A673 (cell line): ENCODE measurements around the gene CD40. TPM values are rescaled to one million over a fixed set of nuclear protein-coding genes. Genes with fewer than 3 reads are reported as not detected.
"Not testable (repeated sequence)": the region's sequence is repeated elsewhere in the genome, so short reads cannot be mapped to it uniquely, and the experiment has no call there.

Source experiments
- BruUV-seq: library from RNA; stranded (reverse); fragments of 400-500 nt; replicated peaks from 2 replicates; lab custom pipeline; 2021; lab: Mats Ljungman, UMichigan
- CTCF ChIA-PET: fragments of 300-600 bp; sonication (Branson Sonifier 250); formaldehyde crosslinking; loops from one replicate; lab custom pipeline; 2022; ENCODE audit warnings: antibody characterized with exemption; lab: Charles Lee
- POLR2A ChIA-PET: fragments of 300-600 bp; sonication (Branson Sonifier 250); formaldehyde crosslinking; loops from one replicate; lab custom pipeline; 2022; ENCODE audit warnings: antibody characterized with exemption; ENCODE audit not compliant: low non-redundant PET; lab: Charles Lee
- DNase-seq: peaks from one replicate; pipeline ENCODE4 v3.0.0-alpha.2; 2015; ENCODE audit warnings: low spot score
- H3K27ac ChIP-seq: fragments of 200-600 bp; sonication (generic); 2 replicates; pipeline ENCODE4 v1.5.1; 2016; ENCODE audit warnings: mixed run types, low read depth, mild to moderate bottlenecking, mixed read lengths, antibody characterized with exemption, low read length; ENCODE audit not compliant: poor library complexity, severe bottlenecking
- H3K27me3 ChIP-seq: fragments of 200-600 bp; sonication (generic); replicated peaks from 2 replicates; pipeline ENCODE4 v1.6.1; 2017; ENCODE audit warnings: mixed run types, low read depth, mild to moderate bottlenecking, mixed read lengths, antibody characterized with exemption, low read length; ENCODE audit not compliant: insufficient read depth, poor library complexity
- H3K36me3 ChIP-seq: fragments of 200-600 bp; sonication (generic); 2 replicates; pipeline ENCODE4 v1.6.1; 2016; ENCODE audit warnings: mixed run types, mild to moderate bottlenecking, mixed read lengths, antibody characterized with exemption, low read length; ENCODE audit not compliant: insufficient read depth, poor library complexity, severe bottlenecking
- H3K4me1 ChIP-seq: fragments of 200-600 bp; sonication (generic); 2 replicates; pipeline ENCODE4 v1.6.1; 2017; ENCODE audit warnings: mixed run types, mild to moderate bottlenecking, mixed read lengths, antibody characterized with exemption, low read length; ENCODE audit not compliant: insufficient read depth, poor library complexity, severe bottlenecking
- H3K4me3 ChIP-seq: fragments of 200-600 bp; sonication (generic); 2 replicates; pipeline ENCODE4 v1.5.1; 2016; ENCODE audit warnings: low read depth, mixed run types, mild to moderate bottlenecking, mixed read lengths, low read length; ENCODE audit not compliant: poor library complexity, severe bottlenecking
- H3K9me3 ChIP-seq: fragments of 200-600 bp; sonication (generic); 2 replicates; pipeline ENCODE4 v1.6.1; 2016; ENCODE audit warnings: mixed run types, low read depth, mild to moderate bottlenecking, mixed read lengths, antibody characterized with exemption, low read length; ENCODE audit not compliant: poor library complexity, severe bottlenecking
- CTCF ChIP-seq: fragments of 300-800, 200-600 bp; sonication (generic); conservative IDR thresholded peaks from 2 replicates; pipeline ENCODE4 v1.5.1; 2017; ENCODE audit warnings: low read depth, mild to moderate bottlenecking, antibody characterized with exemption, low read length, moderate library complexity, mixed read lengths
- EZH2 ChIP-seq: fragments of 200-600 bp; sonication (generic); IDR thresholded peaks from 2 replicates; pipeline ENCODE4 v1.6.1; 2017; ENCODE audit warnings: borderline replicate concordance, low read depth, mild to moderate bottlenecking, mixed read lengths, antibody characterized with exemption, low read length; ENCODE audit not compliant: poor library complexity, severe bottlenecking
- intact Hi-C: fragments of 100-400 bp; cut with micrococcal nuclease; formaldehyde crosslinking; loops from one replicate; pipeline ENCODE4 v1.10.0; 2022; ENCODE audit not compliant: unreplicated experiment
- total RNA-seq: library from RNA; stranded (reverse); gene quantifications from 2 replicates; pipeline ENCODE4 v1.2.3, GENCODE V29; 2021

The CD40 gene
- total RNA-seq, 1 experiment from 2014 or later, result 16.3 TPM

GRCh38 chr20:46093531-46093930, 24.6 kb upstream of the CD40 start:
- Histone ChIP-seq H3K27me3 (peaks cover under 1% of the 10 kb centered on the region), H3K4me1 (no peaks in the 10 kb centered on the region), H3K4me3 (no peak overlapping the region), H3K27ac (no peak overlapping the region), H3K9me3 (no peaks in the 10 kb centered on the region), H3K36me3 (no peaks in the 10 kb centered on the region)
- TF ChIP-seq EZH2, result no peak
- TF ChIP-seq CTCF, result no peak
- DNase-seq, result no peak
- intact Hi-C loops, result no loop called here
- no TSS peak for BruUV-seq
- POLR2A ChIA-PET, result no interaction called here
- CTCF ChIA-PET, result no interaction called here

GRCh38 chr20:46099491-46100287, 18.4 kb upstream of the CD40 start:
- Histone ChIP-seq H3K4me1 (no peaks in the 10 kb centered on the region), H3K4me3 (no peak overlapping the region), H3K27me3 (peaks cover 6% of the 10 kb centered on the region), H3K9me3 (no peaks in the 10 kb centered on the region), H3K27ac (no peak overlapping the region), H3K36me3 (no peaks in the 10 kb centered on the region)
- TF ChIP-seq CTCF (no peak), EZH2 (no peak)
- no TSS peak for BruUV-seq
- POLR2A ChIA-PET, result no interaction called here
- CTCF ChIA-PET, result no interaction called here
- intact Hi-C loops, result no loop called here
- DNase-seq, result no peak

GRCh38 chr20:46100444-46100843, 17.7 kb upstream of the CD40 start:
- H3K9me3 ChIP-seq, DNase-seq, CTCF ChIA-PET, H3K4me3 ChIP-seq, H3K27me3 ChIP-seq, intact Hi-C loops, POLR2A ChIA-PET, H3K27ac ChIP-seq, H3K36me3 ChIP-seq, BruUV-seq, H3K4me1 ChIP-seq: not testable (repeated sequence)

GRCh38 chr20:46100988-46101387, 17.1 kb upstream of the CD40 start:
- Histone ChIP-seq H3K27me3 (peaks cover 10% of the 10 kb centered on the region), H3K9me3 (no peaks in the 10 kb centered on the region), H3K27ac (no peak overlapping the region), H3K4me1 (no peaks in the 10 kb centered on the region), H3K36me3 (no peaks in the 10 kb centered on the region), H3K4me3 (no peak overlapping the region)
- no TSS peak for BruUV-seq
- intact Hi-C loops, result no loop called here
- no peak for DNase-seq
- ChIA-PET POLR2A (no interaction called here), CTCF (no interaction called here)
- TF ChIP-seq CTCF (no peak), EZH2 (no peak)
